Activated naive CD4-positive, alpha-beta T cell treated with anti-CD3 and anti-CD28 coated beads, Interleukin-2, amount 50 U/mL, for 16 hours (primary cell): ENCODE results near the gene KRT28.

ENCODE experiments used
- DNase-seq: peaks from one replicate; pipeline ENCODE4 v3.0.0-alpha.2; 2020

Gene KRT28, protein sequence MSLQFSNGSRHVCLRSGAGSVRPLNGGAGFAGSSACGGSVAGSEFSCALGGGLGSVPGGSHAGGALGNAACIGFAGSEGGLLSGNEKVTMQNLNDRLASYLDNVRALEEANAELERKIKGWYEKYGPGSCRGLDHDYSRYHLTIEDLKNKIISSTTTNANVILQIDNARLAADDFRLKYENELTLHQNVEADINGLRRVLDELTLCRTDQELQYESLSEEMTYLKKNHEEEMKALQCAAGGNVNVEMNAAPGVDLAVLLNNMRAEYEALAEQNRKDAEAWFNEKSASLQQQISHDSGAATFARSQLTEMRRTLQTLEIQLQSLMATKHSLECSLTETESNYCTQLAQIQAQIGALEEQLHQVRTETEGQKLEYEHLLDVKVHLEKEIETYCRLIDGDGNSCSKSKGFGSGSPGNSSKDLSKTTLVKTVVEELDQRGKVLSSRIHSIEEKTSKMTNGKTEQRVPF

DNA sequence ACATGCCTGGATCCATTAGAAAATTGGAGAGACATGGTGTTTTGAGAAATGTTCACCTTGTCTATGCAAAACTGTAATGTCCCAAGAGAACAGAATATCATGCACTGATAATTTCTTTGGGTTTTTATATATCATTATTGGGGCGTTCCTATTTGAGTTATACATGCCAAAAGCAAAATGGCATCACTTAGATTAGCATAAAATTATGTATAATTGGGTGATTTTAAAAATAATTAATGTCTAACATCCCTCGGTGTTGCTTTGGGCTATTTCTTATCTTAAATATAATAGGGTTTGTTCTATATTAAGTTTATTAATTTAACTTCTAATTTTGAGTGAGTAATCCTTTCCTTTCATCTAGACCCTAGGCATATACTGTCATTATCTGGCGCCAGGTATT is at the start of gene KRT28:
KRT28 (minus strand) TSS at position 101 of the 400 bp plus-strand sequence; CDS start at position 35, 66 bp downstream.
- no peak for DNase-seq

- DNase-seq = no peak
These were observed 49.0 kb upstream of the KRT28 start for GRCh38 chr17:40848583-40849235.

DNA sequence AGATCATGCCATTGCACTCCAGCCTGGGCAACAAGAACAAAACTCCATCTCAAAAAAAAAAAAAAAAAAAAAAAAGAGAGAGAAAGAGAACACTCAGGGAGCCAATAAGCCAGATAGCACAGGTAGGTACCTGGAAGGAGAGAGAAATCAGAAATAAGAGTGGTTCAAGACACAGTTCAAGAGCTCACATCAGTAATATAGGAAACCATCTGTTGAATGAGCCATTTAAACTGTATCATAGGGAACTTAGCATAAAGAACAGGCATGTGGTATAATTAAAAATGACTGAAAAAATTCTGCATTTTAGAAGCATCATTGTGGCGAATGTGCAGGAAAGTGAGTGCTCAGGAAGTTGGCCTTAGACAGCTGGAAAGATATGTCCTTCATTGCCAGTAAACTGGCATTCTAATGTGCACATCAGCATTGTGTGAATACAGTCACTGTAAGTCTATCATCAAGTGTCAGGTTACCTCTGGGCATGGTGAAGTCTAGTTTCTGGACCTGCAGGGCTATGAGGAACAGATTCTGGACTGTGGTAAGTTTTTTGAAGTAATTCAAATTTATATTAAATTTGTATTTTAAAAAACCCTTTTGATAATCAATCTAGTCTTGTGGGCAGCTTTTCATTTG is 46.9 kb upstream of the KRT28 start:
- no peak for DNase-seq

DNA sequence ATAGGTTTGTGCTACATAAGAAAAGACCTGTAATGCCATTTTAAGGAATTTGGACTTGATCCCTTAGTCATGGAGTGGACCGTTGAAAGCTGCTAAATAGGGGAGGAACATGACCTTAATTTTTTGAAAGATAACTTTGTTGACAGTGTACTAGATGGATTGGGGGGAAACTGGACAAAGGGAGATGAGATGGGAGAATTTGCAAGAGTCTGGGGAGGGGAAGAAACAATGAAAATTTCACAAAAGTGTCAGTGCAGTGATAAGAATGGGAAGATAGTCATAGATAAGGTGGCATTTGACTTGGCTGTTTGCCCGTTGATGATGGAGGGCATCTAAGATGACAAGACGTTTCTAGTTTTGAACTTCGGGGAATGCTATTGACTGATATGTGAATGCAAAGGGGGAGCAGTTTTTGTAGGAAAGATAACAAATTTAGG is 44.9 kb upstream of the KRT28 start:
- no peak for DNase-seq

- DNase-seq = no peak
These were observed 43.5 kb upstream of the KRT28 start for GRCh38 chr17:40843242-40843641.

GRCh38 chr17:40841246-40841645 is 41.5 kb upstream of the KRT28 start:
- no peak for DNase-seq

GRCh38 chr17:40839194-40839593 is 39.4 kb upstream of the KRT28 start:
- DNase-seq = no peak

DNA sequence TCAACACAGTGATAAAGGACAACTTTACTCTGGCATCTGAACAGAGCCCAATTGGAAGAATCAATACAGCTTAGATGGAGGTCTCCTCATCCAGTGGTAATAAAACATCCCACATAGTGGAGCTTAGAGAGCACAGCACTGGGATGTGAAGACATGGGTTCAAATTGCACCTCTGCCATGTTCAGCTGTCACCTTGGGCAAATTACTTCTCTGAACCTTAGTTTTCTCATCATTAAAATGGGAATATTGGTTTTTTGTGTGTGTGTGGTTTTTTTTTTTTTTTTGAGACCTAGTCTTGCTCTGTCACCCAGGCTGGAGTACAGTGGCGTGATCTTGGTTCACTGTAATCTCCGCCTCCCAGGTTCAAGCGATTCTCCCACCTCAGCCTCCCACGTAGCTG is 36.3 kb upstream of the KRT28 start:
- no peak for DNase-seq

- DNase-seq = no peak
These were observed 34.1 kb upstream of the KRT28 start for GRCh38 chr17:40833882-40834281.

- DNase-seq = no peak
These were observed 33.1 kb upstream of the KRT28 start for GRCh38 chr17:40832840-40833239.

DNA sequence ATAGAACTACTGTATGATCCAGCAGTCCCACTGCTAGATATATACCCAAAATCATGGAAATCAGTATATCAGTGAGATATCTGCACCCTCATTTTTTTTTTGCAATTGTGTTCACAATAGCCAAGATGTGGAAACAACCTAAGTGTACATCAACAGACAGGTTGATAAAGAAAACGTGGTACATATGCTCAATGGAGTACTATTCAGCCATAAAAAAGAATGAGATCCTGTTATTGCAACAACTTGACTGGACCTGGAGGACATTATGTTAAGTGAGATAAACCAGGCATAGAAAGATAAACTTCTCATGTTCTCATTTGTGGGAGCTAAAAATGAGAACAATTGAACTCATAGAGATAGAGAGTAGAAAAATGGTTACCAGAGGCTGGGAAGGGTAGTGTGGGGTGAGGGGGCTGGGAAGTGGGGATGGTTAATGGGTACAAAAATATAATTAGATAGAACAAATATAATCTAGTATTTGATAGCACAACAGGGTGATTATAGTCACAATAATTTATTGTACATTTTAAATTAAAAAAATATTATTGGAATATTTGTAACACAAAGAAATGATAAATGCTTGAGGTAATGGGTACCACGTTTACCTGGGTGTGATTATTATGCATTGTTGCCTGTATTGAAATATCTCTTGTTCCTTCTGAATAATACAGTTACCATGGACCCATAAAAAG is 30.5 kb upstream of the KRT28 start:
- DNase-seq = no peak

GRCh38 chr17:40828454-40829044 is 28.8 kb upstream of the KRT28 start:
- no peak for DNase-seq

DNA sequence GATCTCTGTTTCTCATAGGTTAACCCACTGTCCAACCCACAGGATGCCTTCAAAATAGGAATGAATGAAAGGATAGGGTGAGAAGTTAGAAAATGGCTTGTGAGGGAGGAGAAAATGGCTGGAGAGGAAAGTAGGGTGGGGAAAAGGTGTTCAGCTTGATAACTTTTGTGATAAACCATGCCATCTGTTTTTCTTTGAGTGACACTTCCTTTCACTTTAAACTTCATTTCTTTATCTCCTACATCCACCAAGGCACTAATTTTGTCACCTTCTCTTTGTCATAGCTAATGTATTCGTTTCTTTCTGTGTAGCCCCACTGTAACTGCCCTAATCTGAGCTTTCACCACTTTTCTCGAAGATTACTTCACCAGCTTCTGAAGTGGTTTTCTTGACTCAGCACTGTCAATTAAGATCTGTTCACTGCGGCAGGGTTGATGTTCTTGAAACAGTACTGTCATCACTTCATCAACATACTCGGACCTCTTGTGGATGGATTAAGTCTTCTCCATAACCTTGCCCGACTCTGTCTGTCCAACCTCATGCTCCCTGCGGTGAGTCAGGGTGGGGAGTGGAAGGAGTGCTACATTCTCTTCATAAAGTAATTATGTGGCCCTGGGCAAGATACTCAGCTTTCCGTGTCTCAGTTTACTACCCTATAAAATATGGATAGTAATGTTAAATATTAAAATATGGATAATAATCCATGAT is 28.1 kb upstream of the KRT28 start:
- no peak for DNase-seq

GRCh38 chr17:40825599-40825998 is 25.8 kb upstream of the KRT28 start:
- no peak for DNase-seq

DNA sequence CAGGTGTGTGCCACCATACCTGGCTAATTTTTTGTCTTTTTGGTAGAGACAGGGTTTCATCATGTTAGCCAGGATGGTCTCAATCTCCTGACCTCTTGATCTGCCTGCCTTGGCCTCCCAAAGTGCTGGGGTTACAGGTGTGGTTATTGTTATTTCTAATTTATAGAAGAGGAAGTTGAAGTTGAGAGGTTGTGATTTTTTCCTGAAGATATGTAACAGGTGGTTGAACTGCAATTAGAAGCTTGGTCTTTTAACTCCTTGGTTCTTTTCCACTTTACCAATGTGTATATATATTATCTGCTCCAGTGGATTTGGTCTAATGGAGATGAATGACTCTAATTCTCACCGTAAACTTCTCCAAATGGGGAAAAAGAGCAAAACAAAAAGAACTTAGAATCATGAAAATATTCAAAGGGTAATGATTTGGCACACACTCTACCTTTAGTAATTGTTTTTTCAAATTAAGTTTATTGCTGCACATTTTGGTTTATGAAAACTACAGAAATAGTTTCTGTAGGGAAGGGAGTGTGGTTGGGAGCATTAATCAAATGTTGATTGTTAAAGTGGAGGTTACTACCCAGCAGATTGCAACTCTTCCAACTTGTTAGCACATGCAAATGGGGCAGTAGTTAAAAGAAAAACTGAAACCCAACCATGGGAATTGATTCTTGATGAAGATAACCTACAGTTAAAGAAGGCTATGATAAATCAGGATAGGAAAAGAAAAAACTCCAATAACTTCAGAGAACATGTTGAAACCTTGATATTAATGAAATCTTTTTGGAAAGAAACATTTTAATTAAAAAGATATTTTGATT is 24.5 kb upstream of the KRT28 start:
- DNase-seq = no peak

- DNase-seq = no peak
These were observed 22.5 kb upstream of the KRT28 start, which contains the start of gene KRT10 for GRCh38 chr17:40822132-40822812. Gene KRT10, minus strand, starts transcription at chr17:40822614. Its CDS starts 29 bp downstream, at chr17:40822585.

- DNase-seq = no peak
These were observed 21.8 kb upstream of the KRT28 start for GRCh38 chr17:40821536-40821935.

DNA sequence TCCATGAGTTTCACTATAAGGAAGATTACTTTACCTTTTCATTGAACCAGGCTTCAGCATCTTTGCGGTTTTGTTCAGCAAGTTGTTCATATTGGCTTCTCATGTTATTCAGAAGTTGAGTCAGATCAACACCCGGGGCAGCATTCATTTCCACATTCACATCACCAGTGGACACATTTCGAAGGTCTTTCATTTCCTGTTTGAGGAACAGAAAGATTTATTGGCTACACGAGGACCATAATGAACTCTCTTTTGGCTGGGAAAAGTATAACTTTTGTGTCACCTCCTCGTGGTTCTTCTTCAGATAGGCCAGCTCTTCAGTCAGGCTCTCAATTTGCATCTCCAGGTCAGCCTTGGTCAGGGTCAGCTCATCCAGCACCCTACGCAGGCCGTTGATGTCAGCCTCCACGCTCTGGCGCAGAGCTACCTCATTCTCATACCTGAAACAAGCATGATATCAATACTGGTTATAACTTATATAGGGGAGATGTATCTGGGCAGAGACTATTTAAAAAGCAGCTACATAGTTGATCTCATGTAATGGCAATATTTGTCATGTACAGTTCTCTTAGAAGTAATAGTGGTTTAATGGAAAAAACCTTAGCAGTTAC is 20.6 kb upstream of the KRT28 start:
- no peak for DNase-seq

- no peak for DNase-seq
These were observed 19.9 kb upstream of the KRT28 start for GRCh38 chr17:40819528-40820125.
